GM12878 (cell line): ENCODE measurements around the gene ATXN2. TPM values are rescaled to one million over a fixed set of nuclear protein-coding genes. Genes with fewer than 3 reads are reported as not detected.
A peak's percentile ranks its signal among the peaks of the same experiment; 100 is the strongest.

ENCODE experiments used
- ATAC-seq: fragments of 200-7000 bp; cut with Tn5 transposase; 3 replicates; pipeline ENCODE4 v1.9.1; 2020; ENCODE audit warnings: mild to moderate bottlenecking, moderate library complexity
- BruUV-seq: library from RNA; stranded (reverse); fragments of 400-500 nt; replicated peaks from 2 replicates; lab custom pipeline; 2021; lab: Mats Ljungman, UMichigan
- CTCF ChIA-PET: fragments of 300-600 bp; sonication (Branson Sonifier 250); formaldehyde crosslinking; extraction: SDS; loops from one replicate; lab custom pipeline; 2021; ENCODE audit warnings: inconsistent platforms; lab: Yijun Ruan, JAX
- POLR2A ChIA-PET: fragments of 350-600 bp; formaldehyde crosslinking; extraction: SDS; loops from one replicate; lab custom pipeline; 2021; ENCODE audit warnings: inconsistent platforms; lab: Charles Lee
- RAD21 ChIA-PET: fragments of 300-600 bp; sonication (Branson Sonifier 250); formaldehyde crosslinking; loops from one replicate; lab custom pipeline; 2023; ENCODE audit warnings: antibody characterized with exemption; ENCODE audit not compliant: unreplicated experiment; lab: Charles Lee
- SMC1A ChIA-PET: fragments of 300-600 bp; sonication (Branson Sonifier 250); formaldehyde crosslinking; loops from one replicate; lab custom pipeline; 2023; ENCODE audit not compliant: unreplicated experiment, uncharacterized antibody; lab: Charles Lee
- DNase-seq: peaks from one replicate; pipeline ENCODE4 v3.0.0-alpha.2; 2011; ENCODE audit warnings: low read depth, low spot score
- FAIRE-seq: peaks from 3 replicates; lab custom pipeline; 2011; peaks lifted over from hg19 to GRCh38; lab: Jason Lieb, UNC
- H2AFZ ChIP-seq: 2 replicates; pipeline ENCODE4 v1.6.0; 2011; ENCODE audit warnings: low read depth, low read length, control low read depth; ENCODE audit not compliant: control insufficient read depth
- H3K27ac ChIP-seq: 2 replicates; pipeline ENCODE4 v1.5.1; 2011; ENCODE audit warnings: control low read depth; ENCODE audit not compliant: control insufficient read depth, insufficient read depth
- H3K27me3 ChIP-seq, 2 experiments: replicated peaks in 1 of 2; 2 replicates each; pipeline versions ENCODE4 v1.6.0 to v1.6.1; 2011; ENCODE audit warnings: low read length in 1 of 2; ENCODE audit not compliant: control insufficient read depth in 2 of 2, insufficient read depth in 2 of 2
- H3K36me3 ChIP-seq, 2 experiments: 2 replicates each; pipeline ENCODE4 v1.5.1; 2011; ENCODE audit warnings: low read length in 1 of 2; ENCODE audit not compliant: control insufficient read depth in 2 of 2, insufficient read depth in 2 of 2
- H3K4me1 ChIP-seq: 2 replicates; pipeline ENCODE4 v1.6.1; 2011; ENCODE audit warnings: mild to moderate bottlenecking, low read length, moderate library complexity, mixed read lengths; ENCODE audit not compliant: control insufficient read depth, insufficient read depth
- H3K4me2 ChIP-seq: 2 replicates; pipeline ENCODE4 v1.6.0; 2011; ENCODE audit warnings: control low read depth; ENCODE audit not compliant: control insufficient read depth, insufficient read depth
- H3K4me3 ChIP-seq: fragments of 200-600 bp; sonication (generic); 2 replicates; pipeline ENCODE4 v1.5.1; 2016
- H3K79me2 ChIP-seq: 2 replicates; pipeline ENCODE4 v1.6.0; 2011; ENCODE audit warnings: low read length; ENCODE audit not compliant: control insufficient read depth, insufficient read depth
- H3K9ac ChIP-seq: 2 replicates; pipeline ENCODE4 v1.8.0; 2011; ENCODE audit warnings: low read length, control low read depth, mixed read lengths; ENCODE audit not compliant: control insufficient read depth, insufficient read depth
- H3K9me3 ChIP-seq: replicated peaks from 3 replicates; pipeline ENCODE4 v1.5.1; 2011; ENCODE audit warnings: mild to moderate bottlenecking, low read length; ENCODE audit not compliant: control insufficient read depth, insufficient read depth
- H4K20me1 ChIP-seq: 2 replicates; pipeline ENCODE4 v1.6.0; 2011; ENCODE audit not compliant: control insufficient read depth, insufficient read depth
- ATF2 ChIP-seq: IDR thresholded peaks from 2 replicates; pipeline ENCODE4 v1.6.1; 2012; ENCODE audit warnings: low read length, inconsistent platforms
- ATF3 ChIP-seq: IDR thresholded peaks from 2 replicates; pipeline ENCODE4 v1.6.1; 2011; ENCODE audit warnings: low read depth, mild to moderate bottlenecking, low read length, moderate library complexity, borderline replicate concordance; ENCODE audit errors: extremely low read depth
- BACH1 ChIP-seq: fragments of 450-650 bp; IDR thresholded peaks from 2 replicates; pipeline ENCODE4 v1.6.1; 2017; ENCODE audit warnings: mild to moderate bottlenecking, borderline replicate concordance
- DPF2 ChIP-seq: fragments of 450-650 bp; IDR thresholded peaks from 2 replicates; pipeline ENCODE4 v1.6.1; 2017; ENCODE audit warnings: mild to moderate bottlenecking
- ELK1 ChIP-seq: IDR thresholded peaks from 2 replicates; pipeline ENCODE4 v1.6.1; 2012; ENCODE audit warnings: low read depth, low read length, improper control_type of control experiment
- EP300 ChIP-seq, 2 experiments: fragments of 150-350 bp in 1 of 2; IDR thresholded peaks; 2 replicates each; pipeline ENCODE4 v1.6.1; 2011 to 2012; ENCODE audit warnings: low read depth in 2 of 2, low read length in 2 of 2, borderline replicate concordance in 1 of 2, improper control_type of control experiment in 1 of 2, inconsistent platforms in 1 of 2; ENCODE audit not compliant: control insufficient read depth in 1 of 2
- ETV6 ChIP-seq, 2 experiments: fragments of 450-650 bp in 1 of 2; IDR thresholded peaks in 1 of 2; conservative IDR thresholded peaks in 1 of 2; 2 replicates each; pipeline ENCODE4 v1.6.1; 2014; ENCODE audit warnings: antibody characterized with exemption in 1 of 2, borderline replicate concordance in 1 of 2, low read depth in 1 of 2, mild to moderate bottlenecking in 1 of 2, moderate library complexity in 1 of 2
- IKZF2 ChIP-seq, 2 experiments: fragments of 450-650 bp; IDR thresholded peaks; 2 replicates each; pipeline ENCODE4 v1.6.1; 2017; ENCODE audit warnings: mild to moderate bottlenecking in 2 of 2, moderate library complexity in 2 of 2
- JUND ChIP-seq: IDR thresholded peaks from 2 replicates; pipeline ENCODE4 v1.6.1; 2012; ENCODE audit warnings: low read depth, mild to moderate bottlenecking, low read length, improper control_type of control experiment, moderate library complexity
- NFYA ChIP-seq: IDR thresholded peaks from 2 replicates; pipeline ENCODE4 v1.6.1; 2011; ENCODE audit warnings: low read depth, mild to moderate bottlenecking, low read length, improper control_type of control experiment, borderline replicate concordance
- POLR2A ChIP-seq: IDR thresholded peaks from 2 replicates; pipeline ENCODE4 v1.6.1; 2011; ENCODE audit warnings: low read depth, mild to moderate bottlenecking, low read length
- RELB ChIP-seq: fragments of 450-650 bp; IDR thresholded peaks from 2 replicates; pipeline ENCODE4 v1.6.1; 2017; ENCODE audit warnings: low read depth, mild to moderate bottlenecking, moderate library complexity
- SRF ChIP-seq, 2 experiments: IDR thresholded peaks; 2 replicates each; pipeline ENCODE4 v1.6.1; 2011; ENCODE audit warnings: low read depth in 2 of 2, low read length in 2 of 2, mild to moderate bottlenecking in 1 of 2, moderate library complexity in 1 of 2
- ZNF207 ChIP-seq: fragments of 450-650 bp; IDR thresholded peaks from 2 replicates; pipeline ENCODE4 v1.6.1; 2014; ENCODE audit warnings: antibody characterized with exemption, mild to moderate bottlenecking, borderline replicate concordance
- WGBS: methylation state at CpG from one replicate; pipeline ENCODE4 v1.1.6; 2016; ENCODE audit warnings: low lambda C conversion rate; ENCODE audit not compliant: insufficient replicate concordance, insufficient coverage; ENCODE audit errors: missing lambda C conversion rate; 5-methylcytosine and 5-hydroxymethylcytosine counted together
- in situ Hi-C: fragments of 300-500 bp; cut with MboI; formaldehyde crosslinking; loops from 9 replicates; pipeline ENCODE4 v1.14.3; 2018; ENCODE audit warnings: mixed read lengths
- intact Hi-C: fragments of 100-400 bp; cut with micrococcal nuclease; formaldehyde crosslinking; loops from one replicate; pipeline ENCODE4 v1.14.2; 2022; ENCODE audit not compliant: unreplicated experiment
- polyA plus RNA-seq, 11 experiments: library from polyadenylated mRNA; depleted of rRNA in 4 of 11; unstranded in 6 of 11; stranded (reverse) in 5 of 11; fragments of >200 nt; fragmentation: Nextera tagmentation in 4 of 11; fragmentation: Illumina TruSeq in 1 of 11; extraction: Ambion mirVana in 4 of 11; extraction: Trizol in 1 of 11; gene quantifications; 1 replicate in 1 of 11; 2 replicates in 10 of 11; pipeline versions ENCODE4 v1.2.1 to v1.2.3, GENCODE V29; 2011 to 2016; ENCODE audit warnings: inconsistent platforms in 2 of 11, missing spikeins in 2 of 11, low read depth in 1 of 11
- total RNA-seq, 4 experiments: library from RNA; depleted of rRNA in 3 of 4; stranded (reverse); fragments of >200 nt in 3 of 4; fragmentation: Illumina TruSeq in 1 of 4; extraction: Trizol in 1 of 4; gene quantifications; 2 replicates each; pipeline versions ENCODE4 v1.2.1 to v1.2.3, GENCODE V29; 2013 to 2021

Gene ATXN2
- total and polyA plus RNA-seq, 10 of the 15 experiments (the other 5 are each of a cell fraction or from before 2014, with no cell fraction given), result 8.8 to 31.5 (median 19.0) TPM

- DNase-seq (no peak), ATAC-seq (no peak), FAIRE-seq (no peak)
- over 99% methylated on average over 7 of the region's 7 CpGs for WGBS
- ChIA-PET RAD21 (no interaction called here), CTCF (interaction anchor here (1.3 kb wide), 1 partner anchor 10 kb away, joined by 7 read pairs; no protein-coding TSS in a partner anchor), POLR2A (no interaction called here), SMC1A (interaction anchor here (0.6 kb wide), 1 partner anchor 107 kb away, joined by 4 read pairs; no protein-coding TSS in a partner anchor)
- intact Hi-C loops (no loop called here), in situ Hi-C loops (no loop called here)
- no peak overlapping the region for H3K27ac ChIP-seq
- H4K20me1 ChIP-seq, result no peaks in the 10 kb centered on the region; the same call in 1 of the 2 replicates
- TSS peak; percentile 15 for BruUV-seq
- no peak overlapping the region for H3K4me3 ChIP-seq
- H3K4me2 ChIP-seq, result no peak overlapping the region
- H3K27me3 ChIP-seq, result no peaks in the 10 kb centered on the region
- H2AFZ ChIP-seq, result no peak overlapping the region
- no peaks in the 10 kb centered on the region for H3K9me3 ChIP-seq
- peaks cover 26% of the 10 kb centered on the region for H3K79me2 ChIP-seq
- no peak overlapping the region for H3K9ac ChIP-seq
- H3K36me3 ChIP-seq, result peaks cover 0 to 5% of the 10 kb centered on the region in 2 experiments; a peak in 1 of 4 replicates
- peaks cover 6% of the 10 kb centered on the region for H3K4me1 ChIP-seq
- TF ChIP-seq POLR2A (no peak), JUND (no peak), ELK1 (no peak), DPF2 (no peak), ATF2 (no peak), NFYA (no peak), BACH1 (no peak), ETV6 (conservative IDR thresholded peaks at IDR 0.05 in 1 of 2, IDR thresholded peaks at IDR 0.05 in 1 of 2; ENCODE audit: borderline replicate concordance in 1 of 2, low read depth in 1 of 2) (no peak), EP300 (IDR thresholded peaks at IDR 0.05; ENCODE audit: borderline replicate concordance in 1 of 2, control insufficient read depth in 1 of 2, low read depth in 2 of 2, low read length in 2 of 2) (no peak), SRF (IDR thresholded peaks at IDR 0.05; ENCODE audit: low read depth in 2 of 2, low read length in 2 of 2) (no peak), IKZF2 (IDR thresholded peaks at IDR 0.05) (no peak), ATF3 (no peak), RELB (no peak), ZNF207 (no peak)
These were observed 24.2 kb downstream of the ATXN2 start for GRCh38 chr12:111574797-111575443.
